Measurements from ENCODE around the gene MOB3B. TPM values are rescaled to one million over a fixed set of nuclear protein-coding genes. Genes with fewer than 3 reads are reported as not detected.

Gene MOB3B
- total RNA-seq, 1 donor from 2014 or later = 21.8 TPM

DNA sequence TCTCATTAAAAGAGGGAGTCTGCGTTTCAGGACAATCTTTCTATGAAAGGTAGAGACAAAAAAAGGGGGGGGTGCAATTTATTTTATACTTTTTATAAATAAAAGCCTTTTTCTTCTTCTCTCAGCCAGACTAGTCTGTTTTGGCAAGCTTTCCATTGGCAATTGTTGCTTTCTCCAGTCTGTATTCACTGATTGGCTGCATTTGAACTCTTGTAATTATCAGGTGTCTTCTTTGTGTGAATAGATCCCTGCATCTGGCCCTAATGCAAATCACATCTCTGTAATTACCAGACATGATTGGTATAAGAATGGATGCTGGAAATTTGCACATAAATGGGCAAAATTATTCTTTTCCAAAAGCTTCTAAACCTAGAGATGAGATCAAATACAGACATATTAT lies 225.1 kb downstream of the MOB3B start:
- Mint-ChIP-seq H3K27me3 (ENCODE audit: low read depth) (no peaks in the 10 kb centered on the region), H3K9me3 (peaks cover 7% of the 10 kb centered on the region), H3K4me3 (no peak overlapping the region), H3K36me3 (ENCODE audit: low read depth) (no peaks in the 10 kb centered on the region), H3K4me1 (peaks cover 6% of the 10 kb centered on the region), H3K27ac (ENCODE audit: unreplicated experiment) (no peak overlapping the region)
- no peak for DNase-seq (ENCODE audit: low read depth, low spot score)
- TF ChIP-seq, protein P1, sequence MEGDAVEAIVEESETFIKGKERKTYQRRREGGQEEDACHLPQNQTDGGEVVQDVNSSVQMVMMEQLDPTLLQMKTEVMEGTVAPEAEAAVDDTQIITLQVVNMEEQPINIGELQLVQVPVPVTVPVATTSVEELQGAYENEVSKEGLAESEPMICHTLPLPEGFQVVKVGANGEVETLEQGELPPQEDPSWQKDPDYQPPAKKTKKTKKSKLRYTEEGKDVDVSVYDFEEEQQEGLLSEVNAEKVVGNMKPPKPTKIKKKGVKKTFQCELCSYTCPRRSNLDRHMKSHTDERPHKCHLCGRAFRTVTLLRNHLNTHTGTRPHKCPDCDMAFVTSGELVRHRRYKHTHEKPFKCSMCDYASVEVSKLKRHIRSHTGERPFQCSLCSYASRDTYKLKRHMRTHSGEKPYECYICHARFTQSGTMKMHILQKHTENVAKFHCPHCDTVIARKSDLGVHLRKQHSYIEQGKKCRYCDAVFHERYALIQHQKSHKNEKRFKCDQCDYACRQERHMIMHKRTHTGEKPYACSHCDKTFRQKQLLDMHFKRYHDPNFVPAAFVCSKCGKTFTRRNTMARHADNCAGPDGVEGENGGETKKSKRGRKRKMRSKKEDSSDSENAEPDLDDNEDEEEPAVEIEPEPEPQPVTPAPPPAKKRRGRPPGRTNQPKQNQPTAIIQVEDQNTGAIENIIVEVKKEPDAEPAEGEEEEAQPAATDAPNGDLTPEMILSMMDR (conservative IDR thresholded peaks at IDR 0.05) = no peak

DNA sequence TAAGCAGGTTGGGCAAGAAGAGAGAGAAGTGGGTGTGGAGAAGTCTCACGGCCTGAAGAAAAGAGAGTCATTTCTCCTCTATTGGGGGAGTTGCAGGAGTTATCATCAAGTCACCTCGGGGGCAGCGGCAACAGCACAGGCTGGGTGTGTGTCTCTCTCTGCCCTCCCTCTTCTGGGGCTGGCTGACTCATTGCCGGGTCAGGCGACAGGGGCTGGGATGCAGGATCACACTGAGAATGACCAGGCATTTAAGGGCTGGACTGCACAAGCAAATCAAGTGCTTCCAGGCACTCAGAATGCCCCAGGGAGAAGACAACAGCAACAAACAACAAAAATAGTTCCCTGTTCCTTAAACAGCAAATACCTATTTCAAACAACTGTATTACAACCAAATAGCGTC lies 226.4 kb downstream of the MOB3B start:
- Mint-ChIP-seq H3K9me3 (peaks cover 7% of the 10 kb centered on the region), H3K27ac (ENCODE audit: unreplicated experiment) (peak overlapping the region; percentile 20), H3K27me3 (ENCODE audit: low read depth) (no peaks in the 10 kb centered on the region), H3K36me3 (ENCODE audit: low read depth) (no peaks in the 10 kb centered on the region), H3K4me1 (peaks cover 6% of the 10 kb centered on the region), H3K4me3 (no peak overlapping the region)
- TF ChIP-seq, protein P1 (conservative IDR thresholded peaks at IDR 0.05) = no peak
- no peak for DNase-seq (ENCODE audit: low read depth, low spot score)

DNA sequence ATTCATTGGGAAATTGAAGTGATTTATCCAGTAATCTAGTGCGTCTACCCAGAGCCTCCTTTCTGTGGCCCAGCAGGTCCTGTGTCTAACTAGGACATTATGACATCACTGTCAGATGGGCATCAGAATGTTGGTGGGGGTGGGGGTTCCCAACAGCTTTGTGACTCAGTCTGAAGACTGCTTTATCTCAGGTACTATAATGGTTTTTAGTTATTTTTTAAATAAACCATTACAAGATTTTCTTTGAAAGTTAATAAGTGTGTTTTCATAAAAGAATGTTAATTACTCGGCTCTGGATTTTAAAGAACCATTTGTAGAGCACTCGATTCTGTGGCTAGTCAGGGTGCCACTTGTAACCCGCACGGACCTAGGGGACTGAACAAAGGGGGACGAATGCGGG lies 232.6 kb downstream of the MOB3B start, which contains the start of gene EQTN:
Gene EQTN, minus strand, starts transcription at position 101 of the 400 bp plus-strand sequence. Its CDS starts 95 bp downstream, at position 6.
- no peak for DNase-seq (ENCODE audit: low read depth, low spot score)
- Mint-ChIP-seq H3K4me1 (no peaks in the 10 kb centered on the region), H3K36me3 (ENCODE audit: low read depth) (no peaks in the 10 kb centered on the region), H3K27ac (ENCODE audit: unreplicated experiment) (peak within 1 kb of the TSS; percentile 21), H3K9me3 (no peaks in the 10 kb centered on the region), H3K27me3 (ENCODE audit: low read depth) (no peaks in the 10 kb centered on the region), H3K4me3 (no peak within 1 kb of the TSS)
- TF ChIP-seq, protein P1 (conservative IDR thresholded peaks at IDR 0.05) = no peak

DNA sequence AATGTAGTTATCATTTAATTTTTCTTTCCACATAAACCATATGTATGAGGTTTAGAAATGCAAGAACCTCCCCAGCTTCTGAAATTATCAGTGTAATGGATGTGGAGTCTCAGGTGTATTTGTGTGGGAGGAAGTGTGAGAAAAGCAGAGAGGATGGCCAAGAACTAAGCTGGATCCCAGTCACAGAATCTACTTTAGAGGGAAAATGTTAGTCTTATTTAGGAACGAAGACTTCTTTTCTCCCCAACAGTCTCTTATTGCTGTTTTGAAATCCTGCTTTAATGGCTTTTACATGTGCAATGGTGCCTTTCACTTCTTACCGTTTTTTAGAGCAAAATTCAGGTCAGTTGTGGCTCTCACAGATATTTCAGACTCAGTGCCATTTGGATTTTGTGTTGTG lies 235.6 kb downstream of the MOB3B start:
- Mint-ChIP-seq H3K27ac (ENCODE audit: unreplicated experiment) (no peak overlapping the region), H3K4me1 (no peaks in the 10 kb centered on the region), H3K36me3 (ENCODE audit: low read depth) (no peaks in the 10 kb centered on the region), H3K4me3 (no peak overlapping the region), H3K9me3 (no peaks in the 10 kb centered on the region), H3K27me3 (ENCODE audit: low read depth) (no peaks in the 10 kb centered on the region)
- DNase-seq (ENCODE audit: low read depth, low spot score) = no peak
- TF ChIP-seq, protein P1 (conservative IDR thresholded peaks at IDR 0.05) = no peak

DNA sequence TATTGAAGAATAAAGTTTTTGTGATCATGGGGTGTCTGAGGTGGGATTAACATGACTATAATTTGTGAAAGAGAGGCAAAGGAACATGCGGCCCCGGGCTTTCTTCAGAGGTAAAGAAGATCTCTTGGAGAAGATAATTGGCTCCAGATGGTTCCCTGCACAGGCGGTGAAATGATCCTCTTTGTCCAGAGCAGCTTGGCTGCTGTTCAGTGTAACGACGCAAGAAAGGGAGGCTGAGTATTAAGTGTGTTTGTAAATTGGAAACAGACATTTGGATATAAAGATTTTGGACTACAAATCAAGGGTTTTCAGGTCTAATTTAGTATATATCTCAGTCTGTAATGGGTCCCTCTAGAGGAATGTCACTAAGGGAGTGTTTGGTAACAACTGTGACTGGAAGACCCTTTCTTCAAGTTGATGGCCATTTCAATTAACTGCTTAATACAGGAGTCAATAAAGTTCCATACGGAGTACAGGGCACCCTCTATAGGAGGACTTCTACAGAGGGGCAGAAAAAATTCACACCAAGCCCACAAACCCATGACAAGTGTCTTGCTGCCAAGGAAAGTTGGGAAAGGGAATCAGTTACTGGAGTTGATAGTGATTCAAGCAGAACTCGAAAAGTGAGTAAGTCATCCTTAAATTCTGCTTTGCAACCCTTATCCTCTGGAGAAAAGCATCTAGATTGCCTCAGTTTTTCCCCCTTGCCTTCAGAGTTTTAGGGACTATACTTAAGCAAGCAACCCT lies 236.8 kb downstream of the MOB3B start:
- H3K36me3 Mint-ChIP-seq (ENCODE audit: low read depth) = no peaks in the 10 kb centered on the region
- peaks cover 3% of the 10 kb centered on the region for H3K27me3 Mint-ChIP-seq (ENCODE audit: low read depth)
- no peak overlapping the region for H3K27ac Mint-ChIP-seq (ENCODE audit: unreplicated experiment)
- TF ChIP-seq, protein P1 (conservative IDR thresholded peaks at IDR 0.05) = no peak
- DNase-seq (ENCODE audit: low read depth, low spot score) = no peak
- H3K9me3 Mint-ChIP-seq = no peaks in the 10 kb centered on the region
- H3K4me1 Mint-ChIP-seq = no peaks in the 10 kb centered on the region
- no peak overlapping the region for H3K4me3 Mint-ChIP-seq
